ENCODE data around the gene FARS2.

- TF ChIP-seq CTCF (IDR thresholded peaks at IDR 0.05) = no peak
- no peak for TF ChIP-seq POLR2A (IDR thresholded peaks at IDR 0.05)
Observed at GRCh38 chr6:5763407-5763806, 502.1 kb downstream of the FARS2 start.

All from transverse colon (tissue), 3 donors.